GF-D8 (cell line): ENCODE measurements around the gene RYR1.

ENCODE experiments used
- DNase-seq: peaks from one replicate; lab custom pipeline; 2025; lab: John Stamatoyannopoulos, UW

RYR1 gene

DNA sequence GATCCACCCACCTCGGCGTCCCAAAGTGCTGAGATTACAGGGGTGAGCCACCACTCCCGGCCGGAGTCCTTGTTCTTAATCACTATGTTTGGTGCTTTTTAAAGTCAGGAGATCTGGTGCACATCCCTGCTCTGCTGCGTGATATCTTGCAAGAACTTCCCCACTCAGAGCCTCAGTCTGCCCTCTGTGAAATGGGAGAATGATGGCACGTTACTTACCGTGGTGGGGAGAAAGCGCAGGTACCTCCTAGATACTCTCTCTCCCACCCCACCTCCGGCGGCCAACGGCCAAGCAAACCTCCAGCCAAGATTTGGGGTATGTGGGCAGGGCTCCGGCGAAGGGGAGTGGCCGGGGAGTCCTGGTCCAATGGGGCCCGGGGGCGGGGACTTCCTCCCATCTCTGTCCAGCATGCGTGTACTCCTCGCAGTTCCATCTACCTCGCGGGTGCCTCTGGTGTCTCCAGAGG is at the start of gene RYR1:
Gene RYR1 (plus strand): TSS at position 424 of the 466 bp plus-strand sequence. CDS start 139 bp downstream, outside the sequence.
- no peak for DNase-seq

GRCh38 chr19:38383743-38384142 is 49.7 kb upstream of the RYR1 start:
- DNase-seq, result no peak

GRCh38 chr19:38384209-38385027 is 49.1 kb upstream of the RYR1 start:
- DNase-seq, result no peak

GRCh38 chr19:38385057-38385803 is 48.3 kb upstream of the RYR1 start:
- DNase-seq, result no peak

GRCh38 chr19:38385804-38386257 is 47.7 kb upstream of the RYR1 start:
- DNase-seq, result no peak

DNA sequence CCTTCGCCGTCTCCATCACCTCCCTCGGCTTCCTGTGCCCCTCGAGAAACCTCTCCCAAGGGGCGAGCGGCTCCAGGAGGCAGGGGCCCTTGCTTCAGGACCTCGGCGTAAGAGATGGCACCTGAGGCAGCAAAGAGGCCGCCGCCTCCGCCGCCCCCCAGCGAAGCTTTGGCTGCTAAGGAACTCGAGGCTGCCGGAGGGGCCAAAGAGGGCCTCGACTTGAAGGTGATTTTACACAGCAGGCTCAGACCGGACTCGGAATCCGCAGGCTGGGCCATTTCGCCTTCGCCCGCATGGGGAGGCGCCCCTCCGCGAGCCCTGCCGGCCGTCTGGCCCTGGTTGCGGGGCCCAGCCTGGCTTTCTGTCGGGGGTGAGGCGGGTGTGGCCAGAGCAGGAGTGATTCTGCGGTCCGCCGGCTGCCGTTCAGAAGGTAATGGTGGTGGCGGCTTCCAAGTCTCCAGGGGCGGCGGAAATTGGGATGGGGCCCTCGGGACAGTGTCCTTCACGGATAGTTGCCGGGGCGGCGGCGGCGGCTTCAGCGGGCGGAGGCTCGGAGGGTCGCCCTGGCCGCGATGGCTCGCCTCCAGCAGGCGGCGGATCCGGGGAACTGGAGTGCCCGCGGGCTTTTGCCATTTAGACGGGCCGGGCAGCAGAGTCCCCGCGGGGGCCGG is 47.1 kb upstream of the RYR1 start:
- no peak for DNase-seq

DNA sequence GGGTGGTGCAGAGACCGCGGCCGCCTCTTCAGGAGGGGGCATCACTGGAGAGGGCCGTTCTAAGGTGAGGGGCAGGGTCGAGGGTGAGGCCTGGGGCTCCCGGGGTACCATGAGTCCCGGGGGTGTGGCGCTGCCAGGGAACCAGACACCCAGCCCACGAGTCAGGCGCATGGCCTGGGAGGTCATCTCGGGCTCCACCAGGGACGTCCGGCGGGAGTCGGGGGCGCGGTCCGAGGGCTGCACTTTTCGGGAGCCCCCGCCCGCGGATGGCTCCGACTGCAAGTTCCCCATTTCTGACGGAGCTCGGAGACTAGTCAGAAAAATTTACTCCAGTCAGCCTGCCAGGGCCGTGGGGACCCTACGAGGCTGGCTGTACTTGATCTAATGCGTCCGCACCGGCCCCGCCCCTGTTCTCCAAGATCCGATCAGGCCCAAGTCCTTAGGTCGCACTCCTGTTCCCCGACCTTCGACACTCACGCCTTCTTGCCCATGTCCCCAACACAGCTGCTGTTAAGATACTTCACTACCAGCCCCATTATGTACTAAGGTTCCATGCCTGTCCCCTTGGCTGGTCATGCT is 46.4 kb upstream of the RYR1 start:
- DNase-seq, result no peak

DNA sequence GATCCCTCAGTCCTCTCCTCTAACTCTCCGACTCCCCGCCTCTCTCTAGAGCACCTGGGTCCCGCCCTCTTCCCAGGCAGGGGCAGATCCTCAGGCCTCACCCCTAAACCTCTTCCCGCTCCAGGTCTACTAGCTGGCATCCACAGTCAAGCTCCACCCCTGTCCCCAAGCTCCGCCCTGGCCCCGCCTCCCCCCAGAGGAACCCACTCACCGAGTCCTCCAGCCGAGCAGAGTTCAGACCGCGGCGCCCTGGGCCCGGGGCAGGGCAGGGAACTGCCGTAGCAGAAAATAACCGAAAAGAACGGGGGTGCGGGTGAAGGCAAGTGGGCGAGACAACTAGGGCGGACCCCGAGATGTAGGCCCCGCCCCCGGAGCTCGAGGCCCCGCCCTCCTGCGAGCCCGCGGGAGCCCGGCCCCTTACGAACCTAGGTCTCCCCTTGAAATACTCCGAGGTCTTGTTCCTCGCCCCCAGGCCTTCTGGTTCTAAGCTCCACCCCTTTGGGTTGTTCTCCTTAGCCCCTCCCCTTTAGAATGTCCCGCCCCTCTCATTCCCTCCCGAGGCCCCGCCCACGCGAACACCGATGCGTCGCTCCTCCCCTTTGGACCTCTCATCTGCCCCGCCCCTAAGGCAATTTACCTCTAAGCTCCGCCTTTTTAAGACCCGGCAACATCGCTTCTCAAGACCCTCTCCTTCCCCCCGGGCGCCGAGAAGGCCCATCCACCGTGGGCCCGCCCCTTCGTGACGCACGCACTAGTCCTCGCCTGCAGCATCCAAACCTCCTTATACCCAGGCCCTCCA is 45.7 kb upstream of the RYR1 start, which contains the start of gene GGN:
Gene GGN (minus strand): TSS at position 485 of the 799 bp plus-strand sequence. CDS start 773 bp downstream, outside the sequence.
- no peak for DNase-seq

GRCh38 chr19:38388349-38389100 is 45.0 kb upstream of the RYR1 start, which contains the start of gene SPRED3:
Gene SPRED3, plus strand, starts transcription at chr19:38388697. Its CDS starts 1,606 bp downstream, at chr19:38390303.
- DNase-seq, result no peak

DNA sequence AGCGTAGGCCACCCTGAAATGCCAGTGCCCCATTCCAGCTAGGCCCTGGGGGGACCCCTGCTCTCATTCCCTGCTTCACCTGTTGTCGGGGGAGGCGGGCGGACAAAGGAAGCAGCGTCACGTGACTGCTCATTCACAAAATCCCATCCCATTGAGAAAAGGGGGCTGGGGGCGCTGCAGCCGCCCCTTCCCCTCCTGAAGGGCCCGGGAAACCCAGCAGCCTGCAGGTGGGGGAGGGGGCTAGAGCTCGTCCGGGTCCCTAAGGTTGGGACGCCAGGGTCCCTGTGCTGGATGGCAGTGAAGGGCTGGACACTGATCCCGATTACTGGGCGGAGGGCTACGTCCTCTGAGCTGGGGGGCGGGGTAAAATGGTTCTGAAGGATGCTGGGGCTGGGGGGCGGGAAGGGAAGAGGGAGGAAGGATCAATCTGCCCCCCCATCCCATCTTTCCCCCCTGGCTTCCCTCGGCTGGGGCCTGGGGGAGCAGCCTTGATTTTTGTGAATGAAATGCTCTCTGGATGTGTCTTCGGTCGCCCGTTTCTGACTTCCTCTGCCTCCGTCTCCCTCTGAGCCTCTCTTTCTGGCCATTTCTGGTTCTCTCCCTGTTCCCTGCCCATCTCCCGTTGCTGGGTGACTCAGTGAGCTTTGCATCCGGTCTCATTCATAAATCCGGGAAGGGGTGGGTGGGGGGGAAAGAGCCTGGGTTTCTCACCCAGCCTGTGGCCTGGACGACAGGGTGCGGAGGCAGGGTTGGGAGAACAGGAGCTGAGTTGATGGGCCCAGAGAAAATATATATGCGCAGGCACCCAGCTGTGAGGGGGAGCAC is 44.2 kb upstream of the RYR1 start:
- DNase-seq, result no peak

GRCh38 chr19:38389957-38390924 is 43.2 kb upstream of the RYR1 start:
- no peak for DNase-seq

DNA sequence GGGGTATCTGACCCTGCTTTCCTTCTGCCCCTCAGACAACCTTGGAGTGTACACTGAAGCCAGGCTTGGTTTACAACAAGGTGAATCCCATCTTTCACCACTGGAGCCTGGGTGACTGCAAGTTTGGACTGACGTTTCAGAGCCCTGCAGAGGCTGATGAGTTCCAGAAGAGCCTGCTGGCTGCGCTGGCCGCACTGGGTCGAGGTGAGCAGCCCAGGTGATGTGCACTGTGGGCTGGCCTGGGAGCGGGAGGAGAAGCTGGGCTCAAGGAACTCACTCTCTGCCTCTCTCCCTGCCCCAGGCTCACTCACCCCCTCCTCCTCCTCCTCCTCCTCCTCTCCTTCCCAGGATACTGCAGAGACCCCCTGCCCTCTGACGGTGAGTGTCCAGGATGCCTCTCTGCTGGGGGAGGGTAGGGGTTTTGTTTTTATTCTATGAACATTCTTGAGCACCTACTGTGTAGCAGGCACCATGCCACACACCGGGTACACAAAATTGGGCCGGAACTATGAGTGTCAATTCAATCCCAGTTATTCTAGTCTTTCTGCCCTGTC is 41.5 kb upstream of the RYR1 start:
- DNase-seq, result no peak

DNA sequence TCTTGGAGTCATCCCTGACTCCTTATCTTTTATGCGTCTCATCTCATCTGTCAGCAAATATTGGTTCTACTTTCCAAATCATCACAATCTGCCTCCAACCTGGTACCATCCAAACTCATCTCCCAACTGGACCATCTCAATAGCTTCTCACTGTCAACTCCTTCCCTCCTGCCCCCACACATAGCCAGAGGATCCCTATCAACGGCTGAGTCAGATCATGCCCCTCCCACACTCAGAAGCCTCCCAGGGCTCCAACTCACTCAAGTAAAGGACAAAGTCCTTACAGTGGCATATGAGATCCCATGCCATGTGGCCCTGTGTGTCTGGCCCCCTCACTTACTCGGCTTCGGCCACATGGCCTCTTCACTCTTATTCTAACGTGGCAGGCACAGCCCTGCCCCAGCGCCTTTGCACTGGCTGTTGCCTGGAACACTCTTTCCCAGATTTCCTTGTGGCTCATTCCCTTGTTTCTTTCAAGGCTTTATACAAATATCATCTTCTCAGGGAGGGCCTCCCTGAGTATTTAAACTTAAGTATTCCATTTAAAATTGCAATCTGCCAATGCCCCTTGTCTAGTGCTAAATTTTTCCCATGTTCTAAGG is 40.7 kb upstream of the RYR1 start:
- DNase-seq, result no peak

GRCh38 chr19:38394488-38394887 is 39.0 kb upstream of the RYR1 start:
- no peak for DNase-seq

DNA sequence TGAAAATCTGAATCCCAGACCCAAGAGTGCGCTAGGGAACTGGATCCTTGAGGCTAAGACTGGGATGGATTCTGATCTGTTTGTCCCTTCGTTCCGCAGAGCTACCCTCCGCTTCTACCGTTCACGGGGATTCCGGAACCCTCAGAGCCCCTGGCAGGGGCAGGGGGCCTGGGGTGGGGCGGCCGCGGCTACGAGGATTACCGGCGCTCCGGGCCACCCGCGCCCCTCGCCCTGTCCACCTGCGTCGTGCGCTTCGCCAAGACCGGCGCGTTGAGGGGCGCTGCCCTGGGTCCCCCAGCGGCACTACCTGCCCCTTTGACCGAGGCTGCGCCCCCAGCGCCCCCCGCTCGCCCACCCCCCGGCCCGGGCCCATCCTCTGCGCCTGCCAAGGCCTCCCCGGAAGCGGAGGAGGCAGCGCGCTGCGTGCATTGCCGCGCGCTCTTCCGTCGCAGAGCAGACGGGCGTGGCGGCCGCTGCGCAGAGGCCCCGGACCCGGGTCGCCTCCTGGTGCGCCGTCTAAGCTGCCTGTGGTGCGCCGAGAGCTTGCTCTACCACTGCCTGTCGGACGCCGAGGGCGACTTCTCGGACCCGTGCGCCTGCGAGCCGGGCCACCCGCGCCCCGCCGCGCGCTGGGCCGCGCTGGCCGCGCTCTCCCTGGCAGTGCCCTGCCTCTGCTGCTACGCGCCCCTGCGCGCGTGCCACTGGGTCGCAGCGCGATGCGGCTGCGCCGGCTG is 37.9 kb upstream of the RYR1 start:
- DNase-seq, result no peak

DNA sequence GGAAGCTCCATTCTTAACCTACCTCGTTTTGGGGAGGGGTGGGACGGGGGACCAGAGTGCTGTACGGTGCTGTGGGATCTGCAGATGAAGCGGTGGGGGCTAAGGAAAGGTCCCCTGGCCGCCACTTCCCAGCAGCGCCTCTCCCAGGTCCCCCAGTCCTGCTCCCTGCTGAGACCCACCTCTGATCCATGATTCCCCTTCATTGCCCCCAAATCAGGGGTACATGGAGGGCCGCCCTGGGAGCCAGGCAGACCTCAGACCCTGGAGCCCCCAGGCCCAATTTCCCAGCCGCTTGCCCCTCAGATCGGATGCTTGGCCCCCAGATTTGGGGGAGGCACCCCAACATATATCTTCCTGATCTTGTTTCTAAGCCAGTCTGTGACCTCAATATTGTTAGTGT is 34.4 kb upstream of the RYR1 start:
- DNase-seq, result no peak

GRCh38 chr19:38399537-38399936 is 34.0 kb upstream of the RYR1 start:
- no peak for DNase-seq
